OCI-LY3 (cell line): ENCODE results near the gene VOPP1.

Experiments
- CTCF ChIP-seq: fragments of 200-600, 300-600 bp; sonication (generic); IDR thresholded peaks from 2 replicates; pipeline ENCODE4 v1.5.1; 2014; ENCODE audit warnings: antibody characterized with exemption, low read length, low read depth
- EZH2phosphoT487 ChIP-seq: fragments of 200-600 bp; shearing (Covaris generic); IDR thresholded peaks from 2 replicates; pipeline ENCODE4 v1.6.1; 2018; ENCODE audit warnings: antibody characterized with exemption, mixed run types, low read depth

GRCh38 chr7:55496906-55497305 is 75.4 kb downstream of the VOPP1 start:
- TF ChIP-seq CTCF (no peak), EZH2phosphoT487 (no peak)
